A204.1 (cell line): ENCODE data around the gene CDKAL1.
"Not testable (repeated sequence)": the region's sequence is repeated elsewhere in the genome, so short reads cannot be mapped to it uniquely, and the experiment has no call there.

Experiments
- FAIRE-seq: peaks from 2 replicates; lab custom pipeline; 2012; peaks lifted over from hg19 to GRCh38; lab: Jason Lieb, UNC

Gene CDKAL1

GRCh38 chr6:20642441-20642840 is 108.2 kb downstream of the CDKAL1 start:
- no peak for FAIRE-seq

GRCh38 chr6:20644667-20645370 is 110.6 kb downstream of the CDKAL1 start:
- no peak for FAIRE-seq

- not testable (repeated sequence) for FAIRE-seq
These were observed 111.3 kb downstream of the CDKAL1 start for GRCh38 chr6:20645572-20645971.

- FAIRE-seq: no peak
These were observed 113.3 kb downstream of the CDKAL1 start for GRCh38 chr6:20647585-20647984.

GRCh38 chr6:20649696-20650470 is 115.6 kb downstream of the CDKAL1 start:
- not testable (repeated sequence) for FAIRE-seq

GRCh38 chr6:20652299-20653084 is 118.2 kb downstream of the CDKAL1 start:
- no peak for FAIRE-seq

- no peak for FAIRE-seq
These were observed 118.8 kb downstream of the CDKAL1 start for GRCh38 chr6:20653085-20653479.

- FAIRE-seq: no peak
These were observed 121.1 kb downstream of the CDKAL1 start for GRCh38 chr6:20655317-20655716.

- no peak for FAIRE-seq
These were observed 123.1 kb downstream of the CDKAL1 start for GRCh38 chr6:20657274-20657800.

- no peak for FAIRE-seq
These were observed 123.8 kb downstream of the CDKAL1 start for GRCh38 chr6:20658053-20658452.

GRCh38 chr6:20658516-20658915 is 124.3 kb downstream of the CDKAL1 start:
- no peak for FAIRE-seq

GRCh38 chr6:20660534-20660933 is 126.3 kb downstream of the CDKAL1 start:
- no peak for FAIRE-seq

- FAIRE-seq: no peak
These were observed 127.5 kb downstream of the CDKAL1 start for GRCh38 chr6:20661721-20662120.

- no peak for FAIRE-seq
These were observed 130.0 kb downstream of the CDKAL1 start for GRCh38 chr6:20664250-20664649.

- FAIRE-seq: no peak
These were observed 131.0 kb downstream of the CDKAL1 start for GRCh38 chr6:20665290-20665689.

- FAIRE-seq: no peak
These were observed 135.5 kb downstream of the CDKAL1 start for GRCh38 chr6:20669571-20670314.

GRCh38 chr6:20670750-20671149 is 136.5 kb downstream of the CDKAL1 start:
- FAIRE-seq: no peak

GRCh38 chr6:20672038-20672437 is 137.8 kb downstream of the CDKAL1 start:
- FAIRE-seq: no peak

- FAIRE-seq: no peak
These were observed 139.2 kb downstream of the CDKAL1 start for GRCh38 chr6:20673458-20673857.

- no peak for FAIRE-seq
These were observed 140.4 kb downstream of the CDKAL1 start for GRCh38 chr6:20674664-20675063.

GRCh38 chr6:20678831-20679352 is 144.6 kb downstream of the CDKAL1 start:
- no peak for FAIRE-seq

GRCh38 chr6:20680697-20681165 is 146.5 kb downstream of the CDKAL1 start:
- no peak for FAIRE-seq
